NCI-H69 (cell line): ENCODE measurements around the gene SHC3.

Experiments
- DNase-seq: peaks from one replicate; lab custom pipeline; 2025; lab: John Stamatoyannopoulos, UW

Gene SHC3

GRCh38 chr9:89052470-89053097, 126.0 kb downstream of the SHC3 start:
- no peak for DNase-seq

GRCh38 chr9:89051421-89052025, 127.1 kb downstream of the SHC3 start:
- no peak for DNase-seq

GRCh38 chr9:89049646-89050045, 129.0 kb downstream of the SHC3 start:
- no peak for DNase-seq

GRCh38 chr9:89048616-89049015, 130.0 kb downstream of the SHC3 start:
- no peak for DNase-seq

- DNase-seq = no peak
These were observed 131.0 kb downstream of the SHC3 start for GRCh38 chr9:89047667-89048066.

GRCh38 chr9:89046832-89047231, 131.8 kb downstream of the SHC3 start:
- DNase-seq = no peak

GRCh38 chr9:89044881-89045280, 133.7 kb downstream of the SHC3 start:
- DNase-seq = no peak

- DNase-seq = no peak
These were observed 134.5 kb downstream of the SHC3 start for GRCh38 chr9:89044104-89044503.

GRCh38 chr9:89042984-89043383, 135.6 kb downstream of the SHC3 start:
- DNase-seq = no peak

GRCh38 chr9:89039664-89040063, 139.0 kb downstream of the SHC3 start:
- no peak for DNase-seq

- DNase-seq = no peak
These were observed 139.5 kb downstream of the SHC3 start for GRCh38 chr9:89039104-89039465.

GRCh38 chr9:89038382-89039103, 140.1 kb downstream of the SHC3 start:
- no peak for DNase-seq

GRCh38 chr9:89037891-89038290, 140.7 kb downstream of the SHC3 start:
- no peak for DNase-seq

- DNase-seq = no peak
These were observed 141.3 kb downstream of the SHC3 start for GRCh38 chr9:89037346-89037745.

GRCh38 chr9:89036891-89037290, 141.7 kb downstream of the SHC3 start:
- no peak for DNase-seq

- no peak for DNase-seq
These were observed 142.2 kb downstream of the SHC3 start for GRCh38 chr9:89036383-89036782.

- no peak for DNase-seq
These were observed 146.0 kb downstream of the SHC3 start for GRCh38 chr9:89032661-89033060.

GRCh38 chr9:89032173-89032572, 146.4 kb downstream of the SHC3 start:
- DNase-seq = no peak

GRCh38 chr9:89029788-89030187, 148.8 kb downstream of the SHC3 start:
- no peak for DNase-seq

GRCh38 chr9:89026876-89027275, 151.7 kb downstream of the SHC3 start:
- no peak for DNase-seq

GRCh38 chr9:89025553-89025952, 153.1 kb downstream of the SHC3 start:
- no peak for DNase-seq

- DNase-seq = no peak
These were observed 153.9 kb downstream of the SHC3 start for GRCh38 chr9:89024727-89025126.

- DNase-seq = no peak
These were observed 154.9 kb downstream of the SHC3 start for GRCh38 chr9:89023740-89024139.

- DNase-seq = no peak
These were observed 155.7 kb downstream of the SHC3 start for GRCh38 chr9:89022902-89023301.
